Fibroblast of pulmonary artery (primary cell): Measurements from ENCODE around the gene IGF1.

Experiments
- DNase-seq: peaks from one replicate; pipeline ENCODE4 v3.0.0-alpha.2; 2010; ENCODE audit warnings: low read depth
- H3K4me3 ChIP-seq: replicated peaks from 2 replicates; pipeline ENCODE4 v1.5.1; 2011; ENCODE audit warnings: low read depth, mild to moderate bottlenecking, control low read depth, low read length, moderate library complexity
- TF ChIP-seq, protein P1 (sequence below): IDR thresholded peaks from 2 replicates; pipeline ENCODE4 v1.5.1; 2011; ENCODE audit warnings: mild to moderate bottlenecking, control low read depth, low read length, inconsistent platforms; ENCODE audit errors: missing control alignments

The IGF1 gene

DNA sequence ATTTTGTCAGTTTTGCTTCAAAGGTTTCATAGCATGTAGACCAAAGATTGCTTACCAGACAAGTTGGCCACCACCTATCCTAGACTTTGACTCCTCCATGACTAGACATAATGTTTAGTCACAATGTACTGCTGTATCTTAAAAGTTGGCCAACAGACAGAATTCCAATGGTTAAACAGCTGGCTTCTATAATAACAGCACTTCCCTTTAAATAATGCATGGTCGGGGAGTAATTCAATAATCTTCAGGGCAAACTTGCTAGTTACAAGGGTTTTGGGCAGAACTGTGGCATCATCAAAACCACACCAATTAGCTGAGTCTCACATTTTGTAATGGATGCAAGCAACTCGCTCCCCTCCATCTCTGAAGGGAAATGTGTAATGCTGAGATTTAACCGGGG, 56.9 kb downstream of the IGF1 start:
- TF ChIP-seq, protein P1, sequence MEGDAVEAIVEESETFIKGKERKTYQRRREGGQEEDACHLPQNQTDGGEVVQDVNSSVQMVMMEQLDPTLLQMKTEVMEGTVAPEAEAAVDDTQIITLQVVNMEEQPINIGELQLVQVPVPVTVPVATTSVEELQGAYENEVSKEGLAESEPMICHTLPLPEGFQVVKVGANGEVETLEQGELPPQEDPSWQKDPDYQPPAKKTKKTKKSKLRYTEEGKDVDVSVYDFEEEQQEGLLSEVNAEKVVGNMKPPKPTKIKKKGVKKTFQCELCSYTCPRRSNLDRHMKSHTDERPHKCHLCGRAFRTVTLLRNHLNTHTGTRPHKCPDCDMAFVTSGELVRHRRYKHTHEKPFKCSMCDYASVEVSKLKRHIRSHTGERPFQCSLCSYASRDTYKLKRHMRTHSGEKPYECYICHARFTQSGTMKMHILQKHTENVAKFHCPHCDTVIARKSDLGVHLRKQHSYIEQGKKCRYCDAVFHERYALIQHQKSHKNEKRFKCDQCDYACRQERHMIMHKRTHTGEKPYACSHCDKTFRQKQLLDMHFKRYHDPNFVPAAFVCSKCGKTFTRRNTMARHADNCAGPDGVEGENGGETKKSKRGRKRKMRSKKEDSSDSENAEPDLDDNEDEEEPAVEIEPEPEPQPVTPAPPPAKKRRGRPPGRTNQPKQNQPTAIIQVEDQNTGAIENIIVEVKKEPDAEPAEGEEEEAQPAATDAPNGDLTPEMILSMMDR = no peak
- no peak overlapping the region for H3K4me3 ChIP-seq
- no peak for DNase-seq

DNA sequence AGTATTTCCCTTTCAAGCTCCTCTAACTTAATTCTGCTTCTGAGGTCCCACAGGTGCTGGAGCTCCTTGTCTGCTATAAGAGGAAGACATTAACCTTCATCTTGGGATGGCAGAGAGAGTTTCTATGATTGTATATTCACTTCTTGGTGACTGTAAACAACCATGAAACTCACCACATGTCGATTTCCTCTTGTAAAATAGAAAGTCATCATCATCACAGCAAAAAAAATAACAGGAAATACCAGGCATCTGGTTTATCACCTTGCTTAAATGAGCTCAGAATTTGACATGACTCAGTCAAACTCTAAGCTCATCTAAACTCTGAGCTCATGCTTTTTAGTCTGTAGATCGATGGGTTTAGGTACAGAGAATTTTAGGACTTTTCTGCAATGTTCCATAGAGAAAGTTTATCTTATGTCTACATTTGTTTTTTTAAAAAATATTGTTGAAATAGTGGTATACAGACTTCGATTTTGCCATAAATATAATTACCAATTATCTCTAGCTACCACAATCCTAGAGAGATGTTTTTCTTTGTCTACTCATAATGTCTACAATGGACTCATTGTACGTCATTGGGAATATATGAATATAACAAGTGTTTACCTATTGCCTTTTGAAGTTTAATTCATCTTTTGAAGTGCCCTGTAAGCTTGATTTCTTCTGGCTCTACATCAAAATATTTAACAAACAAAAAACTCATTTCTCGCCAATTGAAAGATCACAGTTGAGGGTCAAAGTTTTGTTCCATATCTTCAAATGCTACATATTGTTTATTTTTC, 58.4 kb downstream of the IGF1 start:
- DNase-seq = no peak
- no peak overlapping the region for H3K4me3 ChIP-seq
- TF ChIP-seq, protein P1 = no peak

DNA sequence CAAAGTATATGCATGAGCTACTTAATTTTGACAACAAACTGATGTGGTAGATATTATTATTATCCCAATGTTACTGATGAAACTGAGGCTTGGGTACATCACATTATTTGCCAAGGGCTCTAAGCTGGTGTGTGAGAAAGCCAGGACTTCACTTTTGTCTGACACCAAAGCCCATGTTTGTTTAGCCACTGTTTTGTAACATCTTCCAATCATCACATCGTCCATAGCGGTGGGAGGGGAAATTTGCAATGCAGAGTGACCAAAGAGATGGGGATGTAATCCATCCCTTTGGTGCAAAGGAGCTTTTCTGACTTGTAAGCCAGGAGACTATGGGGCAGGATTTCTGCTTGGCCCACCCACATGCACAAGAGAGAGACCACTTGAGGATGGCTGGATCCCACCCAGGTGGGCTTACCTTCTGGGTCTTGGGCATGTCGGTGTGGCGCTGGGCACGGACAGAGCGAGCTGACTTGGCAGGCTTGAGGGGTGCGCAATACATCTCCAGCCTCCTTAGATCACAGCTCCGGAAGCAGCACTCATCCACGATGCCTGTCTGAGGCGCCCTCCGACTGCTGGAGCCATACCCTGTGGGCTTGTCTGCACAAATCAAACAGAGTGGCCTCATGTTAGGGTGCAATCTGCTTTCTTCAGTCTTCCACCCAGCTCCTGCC, 61.1 kb downstream of the IGF1 start:
- TF ChIP-seq, protein P1 = no peak
- no peak overlapping the region for H3K4me3 ChIP-seq
- no peak for DNase-seq

DNA sequence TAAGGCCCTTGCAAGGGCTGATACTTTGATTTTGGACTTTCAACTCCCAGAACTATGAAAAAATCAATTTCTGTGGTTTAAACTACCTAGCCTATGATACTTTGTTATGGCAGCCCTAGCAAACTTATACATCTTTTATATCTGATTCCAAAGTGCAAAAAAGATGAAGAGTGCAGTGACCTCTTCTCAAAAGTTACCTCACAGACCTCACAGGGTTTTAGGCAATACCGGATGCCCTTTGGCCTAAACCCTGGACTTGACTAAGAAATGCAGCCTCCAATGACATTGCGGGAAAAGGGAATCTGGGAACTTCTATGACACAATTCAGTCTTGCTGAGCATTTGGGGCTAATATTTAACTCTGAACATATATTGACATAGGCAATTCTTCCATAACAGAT, 63.3 kb downstream of the IGF1 start:
- TF ChIP-seq, protein P1 = no peak
- DNase-seq = no peak
- no peak overlapping the region for H3K4me3 ChIP-seq

DNA sequence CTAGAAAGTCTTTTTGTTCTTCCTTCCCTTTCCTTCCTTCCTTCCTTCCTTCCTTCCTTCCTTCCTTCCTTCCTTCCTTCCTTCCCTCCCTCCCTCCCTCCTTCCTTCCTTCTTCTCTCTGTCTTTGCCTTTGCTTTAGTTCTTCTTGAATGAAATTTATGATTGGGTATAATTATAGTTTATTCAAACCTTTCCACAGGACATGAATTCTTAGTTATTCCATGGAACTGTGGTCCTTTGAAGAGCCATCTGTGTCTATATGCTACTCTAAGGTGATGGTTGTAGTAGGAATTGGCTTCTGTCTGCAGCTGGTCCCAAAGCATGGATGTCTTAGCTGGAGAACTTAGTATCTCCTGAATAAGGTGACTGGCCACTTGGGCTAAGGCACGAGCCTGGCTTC, 64.8 kb downstream of the IGF1 start:
- DNase-seq = no peak
- TF ChIP-seq, protein P1 = no peak
- no peak overlapping the region for H3K4me3 ChIP-seq

DNA sequence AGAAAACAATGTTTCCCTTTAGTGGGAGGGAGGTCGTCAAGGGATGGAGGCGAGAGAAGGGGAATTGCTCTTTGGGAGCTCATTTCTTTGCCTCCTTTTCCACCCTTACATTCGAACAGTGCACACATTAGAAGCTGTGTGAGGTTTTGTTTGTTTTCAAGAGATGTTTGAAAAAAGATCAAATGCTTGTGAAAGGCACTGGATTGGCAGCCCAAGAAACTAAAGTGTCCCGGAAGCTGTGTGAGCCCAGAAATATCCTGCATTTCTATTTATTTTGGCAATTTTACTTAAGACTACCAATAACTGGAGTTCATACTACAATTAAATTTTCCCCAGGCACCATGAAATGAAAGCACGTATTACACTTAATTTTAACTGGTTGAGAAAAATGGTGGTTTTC, 67.0 kb downstream of the IGF1 start:
- DNase-seq = no peak
- TF ChIP-seq, protein P1 = no peak
- H3K4me3 ChIP-seq = no peak overlapping the region

DNA sequence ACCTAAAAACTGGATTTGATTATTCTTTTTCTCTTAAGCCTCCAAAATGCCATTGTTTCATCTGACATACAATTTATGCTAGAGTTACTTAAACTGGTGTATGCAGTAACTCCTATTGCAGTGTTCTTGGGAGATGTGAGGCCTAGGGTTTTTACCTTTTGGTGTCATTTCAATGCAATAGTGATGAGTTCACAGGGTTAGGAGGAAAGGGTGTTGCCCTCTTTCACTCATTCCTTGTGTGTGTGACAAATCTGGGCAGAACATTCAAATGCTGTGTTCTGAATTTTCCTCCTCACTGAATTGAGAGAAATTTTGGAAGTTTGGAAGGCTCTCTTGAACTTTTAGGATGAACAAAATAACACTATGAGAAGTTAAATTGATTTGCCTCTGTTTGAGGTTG, 69.9 kb downstream of the IGF1 start:
- no peak overlapping the region for H3K4me3 ChIP-seq
- TF ChIP-seq, protein P1 = no peak
- DNase-seq = no peak
